HG02973 (cell line): ENCODE measurements around the gene ALKBH3.

ENCODE experiments used
- ATAC-seq: cut with Tn5 transposase; IDR thresholded peaks from one replicate; pipeline ENCODE4 v1.9.1; 2021; ENCODE audit warnings: moderate library complexity; ENCODE audit not compliant: unreplicated experiment

ALKBH3 gene

DNA sequence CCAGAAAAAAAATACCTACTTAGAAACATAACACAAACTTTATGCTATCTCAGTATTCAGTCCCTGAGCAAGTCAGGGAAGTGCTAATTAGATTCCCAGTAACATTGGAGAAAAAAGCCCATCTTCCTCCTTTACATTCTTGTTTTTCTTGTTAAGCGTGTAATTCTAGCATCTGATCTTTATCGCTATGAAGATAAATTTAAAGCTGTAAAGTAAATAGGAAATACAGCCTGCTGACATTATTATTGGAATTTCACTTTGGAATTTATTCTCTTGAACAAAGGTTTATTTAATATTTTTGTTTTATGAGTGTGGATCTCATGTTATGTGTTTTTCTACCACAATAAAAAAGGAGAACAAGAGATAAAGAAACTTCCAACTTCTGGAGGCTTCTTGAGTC, 13.9 kb downstream of the ALKBH3 start:
- no peak for ATAC-seq

DNA sequence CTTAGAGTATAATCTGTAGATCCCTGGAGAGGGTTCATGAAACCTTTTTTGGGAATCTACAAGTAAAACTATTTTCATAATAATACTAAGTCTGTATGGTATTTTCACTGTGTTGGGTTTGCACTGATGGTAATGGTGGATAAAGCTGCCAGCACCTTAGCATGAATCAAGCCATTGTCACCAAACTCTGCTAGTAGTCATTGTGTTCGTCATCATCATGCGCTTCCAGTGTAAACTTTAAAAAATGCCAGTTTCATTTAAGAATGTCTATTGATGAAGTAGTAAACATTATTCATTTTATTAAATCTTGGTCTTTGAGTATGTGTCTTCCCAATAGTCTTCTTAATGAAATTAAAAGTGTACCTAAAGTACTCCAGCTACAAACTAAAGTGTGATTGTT, 15.0 kb downstream of the ALKBH3 start:
- no peak for ATAC-seq

DNA sequence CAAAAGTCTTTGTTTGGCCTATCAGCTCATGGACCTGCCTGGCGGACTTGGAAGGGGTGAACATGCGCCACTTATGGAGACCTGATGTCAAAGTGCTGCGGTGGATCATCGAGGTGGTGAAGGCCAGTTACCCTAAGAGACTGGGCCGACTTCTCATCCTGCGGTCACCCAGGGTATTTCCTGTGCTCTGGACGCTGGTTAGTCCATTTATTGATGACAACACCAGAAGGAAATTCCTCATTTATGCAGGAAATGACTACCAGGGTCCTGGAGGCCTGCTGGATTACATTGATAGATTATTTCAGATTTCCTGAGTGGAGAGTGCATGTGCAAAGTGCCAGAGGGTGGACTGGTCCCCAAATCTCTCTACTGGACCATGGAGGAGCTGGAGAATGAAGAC, 17.9 kb downstream of the ALKBH3 start:
- ATAC-seq = no peak

DNA sequence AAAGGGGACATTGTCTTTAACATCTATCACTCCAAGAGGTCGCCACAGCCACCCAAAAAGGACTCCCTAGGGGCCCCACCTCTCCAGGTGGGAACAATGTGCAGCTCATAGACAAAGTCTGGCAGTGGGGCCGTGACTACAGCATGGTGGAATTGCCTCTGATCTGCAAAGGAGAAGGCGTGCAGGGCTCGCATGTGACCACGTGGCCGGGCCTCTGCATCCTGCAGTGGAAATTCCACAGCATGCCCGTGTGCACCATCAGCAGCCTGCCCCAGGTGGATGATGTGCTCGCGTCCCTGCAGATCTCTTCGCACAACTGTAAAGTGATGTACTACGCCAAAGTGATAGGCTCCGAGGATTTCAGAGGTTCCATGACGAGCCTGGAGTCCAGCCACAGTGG, 18.5 kb downstream of the ALKBH3 start:
- ATAC-seq = no peak

DNA sequence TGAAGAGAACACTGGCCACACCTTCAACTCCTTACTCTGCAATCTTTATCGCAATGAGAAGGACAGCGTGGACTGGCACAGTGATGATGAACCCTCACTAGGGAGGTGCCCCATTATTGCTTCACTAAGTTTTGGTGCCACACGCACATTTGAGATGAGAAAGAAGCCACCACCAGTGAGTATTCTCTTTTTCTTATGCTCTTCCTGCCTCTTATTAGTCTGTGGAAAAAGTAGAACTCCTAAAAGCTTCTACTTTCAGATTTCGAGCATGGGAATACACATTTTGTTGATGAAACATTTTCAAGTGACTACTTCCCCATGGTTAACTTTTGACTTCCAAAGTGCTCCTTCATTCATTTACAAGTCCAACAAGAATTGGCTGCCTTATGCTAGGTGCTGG, 20.9 kb downstream of the ALKBH3 start:
- ATAC-seq = no peak

DNA sequence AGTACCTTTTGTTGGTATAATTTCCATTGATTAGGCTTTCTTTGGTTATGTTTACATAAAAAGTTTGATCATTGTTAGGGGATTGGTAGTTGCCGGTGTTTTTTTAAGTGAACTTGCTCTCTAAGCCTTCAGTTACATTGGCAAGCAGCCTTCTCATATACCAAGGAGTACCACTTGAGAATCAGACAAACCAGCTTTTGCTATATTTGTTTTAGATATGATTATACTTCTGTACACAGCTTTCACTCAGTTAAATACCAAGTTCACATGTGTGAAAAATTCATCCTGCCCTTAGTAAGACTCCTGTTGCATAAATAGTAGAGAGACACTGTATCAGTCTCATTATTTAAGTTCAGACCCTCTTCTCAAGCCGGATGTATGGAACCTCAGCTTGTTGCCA, 22.4 kb downstream of the ALKBH3 start:
- ATAC-seq = no peak

DNA sequence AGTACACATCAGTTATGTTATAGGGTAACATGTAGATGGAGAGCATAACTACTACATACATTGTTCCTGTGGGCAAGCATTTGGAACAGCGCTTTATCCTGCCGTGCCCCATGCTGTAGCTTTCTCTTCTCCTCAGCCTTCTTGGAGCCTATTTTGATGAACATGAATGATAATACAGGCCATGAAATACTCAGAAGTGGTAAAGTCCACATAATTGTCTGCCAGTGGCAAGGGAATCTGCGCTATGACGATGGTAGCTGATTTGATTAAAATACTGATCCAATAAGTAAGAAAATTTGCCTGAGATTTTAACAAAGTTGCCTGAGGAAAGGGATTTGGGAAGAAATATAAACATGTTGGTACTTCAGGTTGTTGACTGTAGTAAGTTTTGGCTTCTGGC, 23.3 kb downstream of the ALKBH3 start:
- no peak for ATAC-seq

DNA sequence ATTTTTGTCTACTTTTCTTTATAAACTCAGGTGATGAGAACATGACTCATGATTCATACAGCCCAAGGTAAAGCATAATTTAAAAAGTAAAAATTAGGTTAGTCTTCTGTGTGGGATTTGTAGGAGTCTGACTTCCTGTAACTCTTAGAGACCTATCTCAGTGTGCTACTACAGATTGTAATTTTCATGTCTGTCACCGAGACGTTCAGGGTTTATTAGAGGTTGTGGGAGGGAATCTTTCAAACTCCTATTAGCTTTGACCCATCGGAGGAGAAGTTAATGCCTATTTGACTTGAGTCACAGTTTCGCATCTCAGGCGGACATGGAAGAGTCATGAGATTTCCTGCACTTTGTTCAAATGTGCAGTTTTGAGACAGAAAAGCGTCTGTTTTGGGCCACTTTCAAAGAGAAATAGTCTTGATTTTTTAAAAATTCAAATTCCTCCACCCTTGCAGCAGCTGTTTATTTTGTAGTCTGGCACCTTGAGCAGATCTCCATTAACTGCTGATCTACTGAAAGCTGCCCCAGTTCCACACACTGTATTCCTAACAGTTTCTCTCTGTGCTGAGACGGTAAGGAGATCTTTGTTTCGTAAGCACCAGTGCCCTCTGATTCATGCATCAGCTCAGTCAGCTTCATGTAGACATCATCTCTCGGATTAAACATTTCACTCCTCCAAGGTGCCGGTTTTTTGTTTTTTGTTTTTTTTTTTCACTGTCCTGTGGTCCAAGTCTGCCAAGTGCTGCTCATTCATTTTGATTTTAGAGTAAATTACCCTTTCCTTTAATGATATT, 24.3 kb downstream of the ALKBH3 start:
- ATAC-seq = no peak

DNA sequence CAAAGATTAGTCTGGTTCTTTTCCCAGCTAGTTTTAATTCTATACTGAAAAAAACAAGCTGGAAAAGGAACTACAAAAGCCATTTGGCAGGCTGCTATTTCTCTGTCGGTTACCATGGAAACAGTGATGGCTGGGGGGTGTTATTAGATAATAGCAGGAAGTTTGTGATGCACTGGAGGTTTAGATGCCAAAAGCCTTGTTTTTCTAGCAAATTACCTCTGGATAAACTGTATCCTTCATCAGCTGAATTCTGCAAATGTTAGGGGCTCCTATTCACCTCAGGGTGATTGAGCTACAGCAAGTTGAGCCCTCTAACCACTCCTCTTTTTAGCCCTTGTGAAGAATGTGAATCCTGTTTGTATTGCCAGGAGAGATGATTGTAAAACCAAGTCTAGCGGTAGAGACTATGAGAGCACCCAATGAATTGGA, 25.2 kb downstream of the ALKBH3 start:
- ATAC-seq = no peak

DNA sequence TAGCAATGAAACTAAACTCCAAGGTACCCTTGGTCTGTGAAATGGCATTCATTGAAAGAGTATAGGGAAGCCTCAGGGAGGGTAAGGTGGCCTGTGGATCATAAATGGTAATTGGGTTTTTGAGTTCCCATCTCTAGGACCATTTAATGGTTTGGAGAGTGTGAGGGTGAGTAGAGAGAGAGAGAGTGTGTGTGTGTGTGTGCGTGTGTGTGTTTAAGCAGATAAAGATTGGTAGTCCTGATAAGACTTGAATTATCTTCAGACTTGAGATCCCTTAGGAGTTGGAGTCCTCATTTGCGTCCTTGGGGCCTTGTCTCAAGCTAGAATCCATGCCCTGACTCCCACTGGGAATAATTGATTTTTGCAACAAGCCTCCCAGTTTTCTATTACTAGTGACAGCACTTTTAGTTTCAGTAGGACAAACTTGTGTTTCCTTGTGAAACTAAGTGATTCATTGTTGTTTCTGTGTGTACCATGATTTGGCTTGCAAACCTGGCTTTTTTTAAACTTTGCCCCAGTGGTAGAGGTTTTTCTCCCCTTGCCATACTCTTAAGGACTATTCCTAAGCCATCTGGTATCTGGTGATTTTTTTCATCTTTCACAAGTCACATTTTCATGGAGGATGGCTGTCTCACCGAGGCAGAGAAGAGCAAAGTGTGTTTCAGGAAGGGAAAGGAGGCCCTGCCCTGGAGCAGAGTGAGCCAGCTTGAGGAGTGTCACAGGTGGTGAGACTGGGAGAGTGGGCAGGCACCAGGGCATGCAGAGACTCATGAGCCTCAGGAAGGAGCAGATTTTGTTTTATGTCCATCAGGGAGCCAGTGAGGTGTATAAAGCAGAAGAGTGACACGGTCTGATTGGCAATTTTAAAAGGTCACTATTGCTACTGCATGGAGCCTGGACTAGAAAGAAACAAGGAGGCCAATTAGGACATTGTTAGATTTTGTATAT, 26.7 kb downstream of the ALKBH3 start:
- ATAC-seq = no peak

DNA sequence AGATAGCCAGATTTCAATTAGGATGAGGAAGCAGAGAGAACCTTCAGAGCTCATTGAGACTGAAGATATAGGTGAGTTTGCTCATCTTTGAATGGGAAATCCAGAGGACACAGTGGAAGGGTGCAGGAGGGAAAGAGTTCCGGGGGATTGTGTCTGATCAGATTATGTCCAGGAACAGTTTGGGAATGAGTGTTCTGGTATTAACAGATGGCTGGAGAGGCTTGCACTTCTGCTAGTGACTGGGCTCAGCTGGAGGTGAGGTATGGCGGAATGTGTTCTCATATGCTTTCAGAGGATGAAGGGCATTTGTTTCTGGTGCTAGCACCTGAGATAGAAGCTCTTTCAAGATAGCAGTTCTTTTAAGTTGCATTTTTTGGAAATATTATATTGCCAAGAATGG, 27.6 kb downstream of the ALKBH3 start:
- ATAC-seq = no peak

DNA sequence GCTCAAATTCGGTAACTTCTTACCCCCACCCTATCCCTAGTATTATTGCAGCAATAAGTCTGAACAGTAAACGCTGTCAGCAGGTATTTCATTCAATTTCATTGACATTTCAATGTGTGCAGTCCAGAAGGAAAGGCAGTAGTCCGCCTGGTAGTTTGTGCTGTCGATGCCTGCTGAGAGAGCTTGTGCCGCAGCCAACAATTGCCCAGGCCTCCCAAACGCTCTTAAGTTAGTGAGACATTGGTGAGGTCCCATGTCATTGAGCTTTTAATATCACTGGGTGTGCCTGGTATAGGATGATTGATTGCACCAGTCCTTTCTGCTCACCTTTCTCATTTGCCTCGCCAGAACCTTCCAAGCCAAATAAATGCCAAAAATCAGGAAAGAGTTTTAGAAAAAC, 28.1 kb downstream of the ALKBH3 start:
- no peak for ATAC-seq

DNA sequence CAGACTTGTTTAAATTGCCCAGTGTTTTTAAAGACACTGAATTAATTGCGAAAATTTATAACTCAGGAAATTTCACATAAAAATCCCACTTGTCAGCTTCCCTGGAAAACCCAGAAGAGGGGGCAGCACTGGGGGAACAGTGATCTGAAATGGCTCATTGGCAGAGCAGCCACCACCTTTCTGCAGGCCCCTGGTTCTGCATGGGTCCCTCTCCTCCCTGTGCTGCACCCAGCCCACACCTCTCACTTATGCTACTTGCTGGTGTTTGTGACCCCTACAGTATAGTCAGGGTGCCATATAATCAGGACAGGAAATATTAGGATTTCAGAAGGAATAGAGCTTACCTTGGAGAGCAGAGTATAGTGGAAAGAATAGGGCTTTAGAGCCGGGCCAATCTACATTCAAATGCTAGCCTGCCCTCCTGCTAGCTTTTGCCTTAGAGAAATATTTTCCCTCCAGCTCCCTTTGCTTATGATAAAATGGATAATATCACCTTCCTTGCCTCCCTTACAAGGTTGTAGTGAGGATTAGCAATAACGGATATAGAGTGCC, 33.3 kb downstream of the ALKBH3 start:
- no peak for ATAC-seq

DNA sequence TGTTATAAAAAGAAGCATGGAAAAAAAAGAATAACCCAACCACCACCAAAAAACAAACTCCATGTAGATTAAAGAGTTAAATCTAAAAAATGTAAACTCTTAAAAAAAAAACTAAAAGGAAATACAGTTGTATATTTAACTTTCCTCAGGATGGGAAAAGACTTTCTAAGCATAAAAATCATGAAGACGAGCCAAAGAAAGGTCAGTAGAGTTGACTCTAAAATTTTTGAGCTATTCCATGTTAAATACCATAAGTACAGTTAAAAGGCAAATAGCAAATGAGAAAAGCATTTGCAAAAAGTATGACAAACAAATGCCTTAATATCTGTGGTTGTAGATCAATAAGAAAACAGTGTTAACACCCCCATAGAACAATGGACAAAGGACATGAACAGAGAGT, 33.8 kb downstream of the ALKBH3 start:
- no peak for ATAC-seq

DNA sequence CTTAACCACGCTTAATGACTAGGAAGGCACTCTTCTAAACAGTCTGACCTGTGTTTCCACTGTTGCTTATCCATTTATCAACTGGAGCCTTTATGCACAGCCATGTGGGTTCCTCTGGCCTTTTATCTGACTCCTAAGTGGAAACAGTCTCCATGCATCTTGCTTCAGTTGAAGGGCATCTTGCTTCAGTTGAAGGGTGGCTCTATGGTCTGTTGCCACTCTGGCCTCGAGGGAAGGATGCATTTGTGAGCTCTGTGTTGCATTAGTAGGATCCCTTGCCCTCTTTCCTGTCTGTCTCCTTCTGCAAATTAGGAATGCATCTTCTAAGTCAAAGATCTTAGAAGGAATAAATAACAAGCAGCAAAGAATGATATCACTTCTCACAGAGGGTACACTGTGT, 36.0 kb downstream of the ALKBH3 start:
- ATAC-seq = no peak

DNA sequence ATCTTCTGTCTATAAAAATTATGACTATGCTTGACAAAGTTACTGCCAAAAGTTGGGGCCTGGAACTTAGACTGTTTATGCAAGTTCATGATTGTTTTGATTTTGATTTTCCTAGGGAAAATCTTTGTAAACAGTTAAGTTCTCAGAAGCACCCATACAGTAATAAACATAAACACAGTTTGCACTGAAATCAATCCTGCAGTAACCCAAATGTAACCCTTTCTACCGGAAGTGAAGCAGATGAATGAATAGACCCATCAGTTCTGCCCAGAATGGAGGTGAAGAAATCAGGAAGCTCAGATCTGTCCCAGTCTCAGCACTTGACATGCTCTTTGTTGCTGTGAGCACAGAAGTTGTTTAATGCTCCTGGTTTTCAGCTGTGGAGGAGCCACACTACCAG, 37.2 kb downstream of the ALKBH3 start:
- ATAC-seq = no peak

DNA sequence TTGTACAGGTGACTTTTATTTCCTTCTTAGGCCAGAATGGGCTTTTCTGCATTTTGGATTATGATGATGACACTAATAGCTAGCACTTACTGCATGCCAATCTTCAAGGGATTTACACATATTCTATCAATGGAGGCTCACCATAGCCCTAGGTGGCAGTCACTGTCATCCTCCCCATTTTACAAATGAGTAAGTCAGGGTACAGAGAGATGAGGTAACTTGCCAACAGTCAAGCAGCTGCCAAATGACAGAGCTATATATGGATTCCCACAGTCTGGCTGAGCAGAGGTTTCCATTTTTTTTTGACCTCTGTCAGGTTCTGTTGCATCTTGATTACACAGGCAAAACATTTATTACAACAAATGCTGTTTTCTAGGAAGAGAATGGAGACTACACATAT, 38.0 kb downstream of the ALKBH3 start:
- ATAC-seq = no peak

DNA sequence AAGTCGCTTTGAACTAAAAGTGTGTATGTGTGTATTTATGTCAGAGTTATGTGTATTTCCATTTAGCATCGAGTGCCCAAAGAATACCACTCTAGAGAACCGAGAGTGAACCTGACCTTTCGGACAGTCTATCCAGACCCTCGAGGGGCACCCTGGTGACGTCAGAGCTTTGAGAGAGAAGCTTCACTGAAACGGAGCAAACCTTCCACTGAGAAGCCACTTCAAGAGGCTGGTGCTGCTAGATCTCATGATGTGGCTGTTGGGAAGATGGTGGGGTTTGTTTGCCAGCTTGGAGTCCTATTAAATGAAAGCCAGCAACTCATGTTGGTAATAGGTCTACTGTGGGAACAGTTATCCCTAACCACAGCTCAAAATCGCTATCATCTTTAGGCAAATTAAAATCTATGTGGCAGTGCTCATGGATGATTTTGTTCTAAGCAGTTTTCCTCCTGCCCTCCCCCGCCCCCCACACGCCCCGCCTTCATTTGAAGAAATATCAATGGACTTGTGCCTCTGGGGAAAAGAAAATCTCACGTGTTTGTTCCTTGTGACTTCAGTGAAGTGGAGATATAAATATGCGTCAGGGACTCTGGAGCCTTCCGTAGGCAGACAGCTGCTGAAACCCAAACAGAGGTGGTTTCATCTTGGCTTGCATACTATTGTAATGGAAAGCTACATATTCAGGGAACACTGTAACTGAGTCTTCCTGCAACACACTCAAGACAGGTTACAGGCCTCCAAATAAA, 39.4 kb downstream of the ALKBH3 start:
- ATAC-seq = no peak

DNA sequence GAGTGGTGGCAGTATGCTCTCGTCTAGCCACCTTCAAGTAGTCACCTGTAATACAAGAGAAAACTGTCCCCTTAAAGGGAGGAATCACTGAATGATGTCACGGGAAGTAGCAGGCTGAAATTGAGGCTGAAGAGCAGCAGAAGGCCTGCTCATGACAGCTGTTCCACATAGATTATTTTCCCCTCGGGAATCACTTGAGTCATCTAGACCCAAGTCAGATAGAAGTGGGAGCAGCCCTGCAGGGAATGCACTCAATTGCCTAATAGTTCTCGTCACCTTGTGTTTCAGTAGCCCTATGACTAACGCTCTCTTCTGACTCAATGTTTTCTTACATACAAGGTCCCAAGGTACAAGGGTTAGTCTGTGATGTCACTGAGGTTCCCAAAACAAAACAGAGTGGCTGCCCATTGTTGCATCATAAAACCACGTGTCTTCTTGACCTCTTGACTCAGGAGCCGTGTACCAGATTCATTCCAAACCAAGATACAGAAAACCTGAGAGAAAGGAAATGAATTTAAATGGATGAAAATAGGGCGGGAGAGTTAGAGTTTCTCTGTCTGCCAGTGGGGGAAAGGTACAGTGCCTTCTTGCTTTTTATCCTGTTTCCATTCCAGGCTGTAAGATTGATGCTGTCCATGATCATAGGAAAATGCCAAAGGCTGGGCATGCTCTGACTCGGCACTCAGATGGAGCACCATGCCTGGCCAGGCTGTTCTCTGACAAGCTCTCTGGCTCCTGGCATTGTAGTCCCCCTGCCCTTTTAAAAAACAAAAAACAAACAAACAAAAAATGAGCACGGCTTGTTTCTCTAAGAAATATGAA, 40.2 kb downstream of the ALKBH3 start:
- ATAC-seq = no peak

DNA sequence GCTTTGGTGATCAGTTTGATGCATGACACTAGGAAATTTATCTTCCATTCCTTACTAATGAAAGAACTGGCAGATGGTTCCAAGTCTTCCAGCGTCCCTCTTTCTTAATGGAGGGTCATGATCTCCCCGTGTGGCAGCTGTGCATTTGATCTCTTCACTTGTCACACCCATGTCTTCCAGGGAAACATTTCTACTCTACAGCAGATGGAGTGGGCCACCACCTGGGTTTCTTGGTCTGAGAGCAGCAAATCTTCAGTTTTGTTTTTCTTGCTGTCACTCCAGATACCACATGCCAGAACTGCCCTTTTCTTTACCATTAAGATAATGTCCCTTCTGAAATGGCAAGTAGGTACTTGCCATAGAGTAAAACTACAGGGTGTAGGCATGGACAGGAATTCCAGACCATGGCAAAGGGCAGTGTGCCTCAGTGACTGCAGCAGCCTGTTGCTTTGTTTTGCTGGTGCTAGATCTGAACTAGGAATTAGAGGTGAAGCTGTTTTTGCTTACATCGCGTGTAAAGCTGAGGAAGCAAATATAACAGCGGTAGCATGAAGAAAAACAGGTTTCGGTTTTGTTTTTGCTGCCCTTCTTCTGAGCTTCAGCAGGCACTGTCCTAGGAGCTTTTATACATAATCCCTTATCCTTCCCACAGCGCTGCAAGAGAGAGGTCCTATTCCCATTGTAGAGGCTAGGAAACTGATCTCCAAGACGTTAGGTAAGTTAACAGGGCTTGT, 41.1 kb downstream of the ALKBH3 start:
- no peak for ATAC-seq
